ENCODE data around the gene NPDC1.

DNA sequence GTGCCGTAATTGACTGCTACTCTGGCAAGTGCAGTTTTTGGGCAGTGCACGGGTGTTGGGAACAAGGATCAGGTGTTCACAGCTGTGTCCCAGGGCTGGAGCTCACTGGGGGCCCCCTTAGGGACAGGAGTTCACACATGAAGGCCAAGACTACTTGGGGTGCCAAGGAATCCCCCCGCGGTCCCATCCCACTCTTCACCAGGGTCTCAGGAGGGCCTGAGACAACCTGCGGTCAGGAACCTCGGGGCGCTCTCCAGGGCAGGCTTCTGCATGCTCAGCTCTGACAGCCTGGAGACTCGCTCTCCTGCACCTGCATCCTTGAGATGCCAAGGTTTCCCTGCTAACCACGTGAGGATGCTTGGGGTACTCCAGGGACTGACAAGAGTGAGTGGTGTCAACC lies 38.5 kb upstream of the NPDC1 start:
- no peak for TF ChIP-seq POLR2A (IDR thresholded peaks at IDR 0.05; ENCODE audit: low read length)
- TF ChIP-seq GATA1 (IDR thresholded peaks at IDR 0.05; ENCODE audit: low read depth, low read length) = no peak
